Ramos (cell line): ENCODE data around the gene SMG9.

Experiments
- in situ Hi-C: fragments of 300-500 bp; cut with MboI; formaldehyde crosslinking; loops from one replicate; pipeline ENCODE4 v1.14.3; 2022; ENCODE audit warnings: low sequenced_read_pairs; ENCODE audit not compliant: unreplicated experiment

Gene SMG9

DNA sequence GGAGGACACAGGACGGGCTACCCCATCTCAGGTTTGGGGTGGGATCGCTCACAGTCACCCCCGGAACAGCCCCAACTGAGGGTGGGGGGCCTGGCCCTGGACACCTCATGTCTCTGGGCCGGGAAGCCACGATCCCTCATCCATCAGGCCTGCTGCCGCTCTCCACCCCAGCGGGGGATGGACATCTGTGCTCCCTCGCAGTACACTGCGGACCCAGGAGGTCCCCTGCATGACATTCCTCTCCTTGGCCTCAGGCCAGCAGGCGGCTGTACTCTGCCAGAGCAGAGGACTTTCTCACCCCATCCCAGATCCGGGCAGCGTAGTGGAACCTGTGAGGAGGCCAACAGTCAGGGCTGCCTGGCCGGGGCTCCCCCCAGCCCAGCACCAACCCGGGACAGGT lies 23.4 kb downstream of the SMG9 start:
- in situ Hi-C loops, result no loop called here

DNA sequence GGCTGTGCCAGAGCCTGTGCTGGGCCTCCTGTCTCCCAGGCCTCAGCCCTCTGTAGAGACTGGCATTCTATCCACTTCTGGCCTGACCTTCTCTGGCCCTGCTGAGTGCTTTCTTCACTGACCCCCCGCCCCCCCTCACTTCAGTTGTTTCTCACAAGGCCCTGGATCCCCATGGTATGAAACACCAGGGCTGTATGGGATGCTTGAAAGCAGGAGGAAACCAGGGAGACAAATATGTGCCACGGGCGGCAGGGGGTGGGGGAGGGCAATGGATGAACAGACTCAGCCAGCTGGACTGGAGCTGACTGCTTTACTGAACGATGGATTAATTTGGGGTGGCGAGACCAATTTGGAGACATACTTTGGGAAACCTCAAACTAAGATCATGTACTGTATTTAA lies 24.8 kb downstream of the SMG9 start:
- in situ Hi-C loops, result no loop called here

- in situ Hi-C loops, result no loop called here
Measured at GRCh38 chr19:43727593-43727853, 27.2 kb downstream of the SMG9 start.

DNA sequence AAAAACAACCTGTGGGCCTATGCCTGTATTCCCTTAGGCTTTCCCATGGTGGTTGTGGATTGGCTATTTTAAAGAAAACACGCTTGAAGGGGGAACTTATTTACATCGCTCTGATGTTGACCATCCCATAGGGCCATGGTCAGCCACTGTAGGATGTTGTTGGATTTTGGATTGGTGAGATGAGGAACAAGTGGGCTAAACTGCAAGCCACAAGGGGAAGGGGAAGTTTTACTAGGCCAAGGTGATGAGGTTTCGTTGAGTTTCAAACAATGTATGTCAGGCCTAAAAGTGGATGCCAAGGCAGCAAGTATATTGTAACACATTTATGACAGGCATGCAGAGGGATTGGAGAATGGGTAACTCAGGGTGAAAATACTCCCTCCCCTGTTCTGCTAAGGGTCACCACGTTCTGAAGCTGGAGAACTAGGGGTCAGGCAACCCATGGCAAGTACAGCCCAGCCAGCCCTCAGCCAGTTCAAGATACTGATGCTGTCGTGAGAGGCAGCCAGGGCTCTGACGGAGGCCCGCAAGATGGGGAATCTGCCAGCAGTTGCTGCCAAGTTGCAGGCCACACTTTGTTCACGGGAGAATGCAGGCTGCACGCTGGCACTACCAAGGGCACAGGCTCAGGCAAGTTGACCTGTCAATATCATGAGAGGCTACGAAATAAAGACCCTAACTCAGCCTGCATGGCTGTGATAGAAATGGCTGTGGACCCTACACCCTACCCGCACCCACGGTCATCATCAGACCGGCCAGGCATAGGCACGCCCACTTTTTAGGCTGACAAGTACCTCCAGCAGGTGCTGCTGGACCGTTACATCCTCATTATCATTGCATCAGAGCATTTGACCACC lies 27.8 kb downstream of the SMG9 start:
- in situ Hi-C loops, result no loop called here

DNA sequence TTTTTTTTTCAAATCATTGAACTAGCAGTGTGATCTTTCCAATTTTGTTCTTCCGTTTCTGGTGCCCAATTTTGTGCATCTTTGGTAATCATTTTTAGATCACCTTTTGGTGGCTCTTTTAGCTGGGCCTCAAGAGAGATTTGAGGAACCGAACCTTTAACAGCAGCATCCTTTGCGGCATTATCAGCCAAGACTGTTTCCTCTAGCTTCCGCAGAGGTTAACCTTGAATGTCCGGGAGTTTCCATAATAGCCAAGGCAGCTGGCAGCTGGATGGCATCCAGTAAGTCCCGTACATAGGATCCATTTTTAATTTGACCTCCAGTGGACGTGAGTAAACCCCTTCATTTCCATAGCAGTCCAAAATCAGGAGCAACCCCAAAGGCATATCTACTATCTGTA lies 29.3 kb downstream of the SMG9 start:
- in situ Hi-C loops, result no loop called here

GRCh38 chr19:43724896-43725295 lies 29.9 kb downstream of the SMG9 start:
- in situ Hi-C loops, result no loop called here

GRCh38 chr19:43723588-43723987 lies 31.2 kb downstream of the SMG9 start:
- in situ Hi-C loops, result no loop called here

DNA sequence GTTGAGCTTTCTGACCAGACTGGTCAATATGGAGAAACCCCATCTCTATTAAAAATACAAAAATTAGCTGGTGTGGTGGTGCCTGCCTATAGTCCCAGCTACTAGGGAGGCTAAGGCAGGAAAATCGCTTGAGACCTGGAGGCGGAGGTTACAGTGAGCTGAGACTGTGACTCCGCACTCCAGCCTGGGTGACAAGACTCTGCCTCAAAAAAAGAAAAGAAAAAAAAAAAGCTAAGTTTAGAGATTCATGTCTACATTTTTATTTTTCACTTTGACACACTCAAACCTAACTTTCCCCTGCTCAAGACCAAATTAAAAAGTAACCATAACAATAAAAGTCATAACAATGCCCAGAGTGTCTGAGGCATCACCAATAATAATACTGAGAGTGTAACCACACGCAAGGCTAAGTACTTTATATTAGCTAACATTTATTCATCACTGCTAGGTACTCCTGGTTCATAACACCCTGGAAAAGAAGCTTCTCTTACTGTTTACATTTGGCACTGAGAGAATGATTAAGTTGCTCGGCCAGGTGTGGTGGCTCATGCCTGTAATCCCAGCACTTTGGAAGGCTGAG lies 33.2 kb downstream of the SMG9 start:
- in situ Hi-C loops, result no loop called here

GRCh38 chr19:43720936-43721335 lies 33.8 kb downstream of the SMG9 start:
- in situ Hi-C loops, result no loop called here

DNA sequence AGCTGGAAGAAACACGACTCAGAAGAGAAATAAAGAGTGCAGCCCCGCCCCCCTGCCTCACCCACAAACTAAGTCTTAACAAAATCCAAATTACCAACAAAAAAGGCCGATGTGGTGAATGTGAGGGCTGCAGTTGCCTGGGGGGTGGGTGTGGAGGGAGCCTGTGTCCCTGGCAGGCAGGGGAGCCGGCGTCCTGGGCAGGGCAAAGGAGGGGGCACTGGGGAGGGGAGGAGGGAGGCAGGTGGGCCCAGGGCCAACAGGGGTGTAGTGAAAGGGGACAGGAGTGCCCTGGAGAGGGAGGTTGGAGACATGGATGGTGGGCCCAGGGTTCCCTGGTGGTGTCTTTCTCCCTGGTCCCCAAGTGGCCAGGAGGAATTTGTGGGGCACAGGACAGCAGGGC lies 34.8 kb downstream of the SMG9 start:
- in situ Hi-C loops, result no loop called here

- in situ Hi-C loops, result no loop called here
Measured at GRCh38 chr19:43719378-43719868, 35.3 kb downstream of the SMG9 start.

GRCh38 chr19:43718627-43719377 lies 36.0 kb downstream of the SMG9 start:
- in situ Hi-C loops, result no loop called here

DNA sequence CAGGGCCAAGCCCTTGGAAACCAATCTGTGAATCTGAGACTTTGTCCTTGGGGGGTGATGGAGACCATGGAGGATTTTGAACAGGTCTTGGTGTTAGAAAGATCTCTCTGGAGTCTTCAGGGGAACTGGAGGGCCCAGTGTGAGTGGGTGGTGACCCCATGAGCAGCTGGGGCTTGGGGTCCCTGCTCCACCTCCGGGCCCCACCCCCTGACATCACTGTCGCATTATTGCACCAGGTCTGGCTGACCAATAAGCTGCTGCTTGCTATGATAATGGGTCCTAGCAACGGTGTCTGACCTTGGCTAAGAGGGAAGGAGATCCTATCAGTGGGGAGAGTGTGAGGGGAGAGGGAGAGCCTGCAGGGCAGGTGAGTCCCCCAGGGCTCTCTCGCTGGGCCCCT lies 39.0 kb downstream of the SMG9 start, which contains the start of gene IRGC:
IRGC (plus strand) TSS at position 301 of the 400 bp plus-strand sequence. CDS start 2,483 bp downstream, outside the sequence.
- in situ Hi-C loops, result no loop called here

GRCh38 chr19:43713208-43713607 lies 41.6 kb downstream of the SMG9 start:
- in situ Hi-C loops, result no loop called here

GRCh38 chr19:43711751-43712355 lies 42.9 kb downstream of the SMG9 start:
- in situ Hi-C loops, result no loop called here

- in situ Hi-C loops, result no loop called here
Measured at GRCh38 chr19:43708716-43709115, 46.0 kb downstream of the SMG9 start.

DNA sequence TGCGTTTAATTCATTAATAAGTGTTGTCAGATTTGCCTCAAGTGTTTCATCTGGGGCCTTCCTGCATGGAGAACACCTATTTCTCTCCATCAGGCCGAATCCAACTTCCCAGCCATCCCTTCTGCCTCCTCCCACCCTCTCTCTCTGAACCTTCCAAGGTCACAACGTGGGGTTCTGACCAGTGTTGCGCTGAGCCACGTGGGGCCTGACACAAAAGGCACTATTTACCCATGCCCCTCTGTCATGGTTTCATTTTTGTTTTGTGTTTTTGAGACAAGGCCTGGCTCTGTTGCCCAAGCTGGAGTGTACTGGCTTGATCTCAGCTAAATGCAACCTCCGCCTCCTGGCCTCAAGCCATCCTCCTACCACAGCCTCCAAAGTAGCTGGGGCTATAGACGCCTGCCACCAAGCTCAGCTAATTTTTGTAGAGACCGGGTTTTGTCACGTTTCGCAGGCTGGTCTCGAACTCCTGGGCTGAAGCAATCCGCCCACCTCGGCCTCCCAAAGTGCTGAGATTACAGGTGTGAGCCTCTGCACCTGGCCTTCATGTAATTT lies 47.5 kb downstream of the SMG9 start:
- in situ Hi-C loops, result no loop called here

- in situ Hi-C loops, result no loop called here
Measured at GRCh38 chr19:43705729-43706128, 49.0 kb downstream of the SMG9 start.

GRCh38 chr19:43704002-43704705 lies 50.6 kb downstream of the SMG9 start:
- in situ Hi-C loops, result no loop called here
